Measurements from ENCODE around the gene SVOP.
"Not testable (repeated sequence)": the region's sequence is repeated elsewhere in the genome, so short reads cannot be mapped to it uniquely, and the experiment has no call there.

Gene SVOP

GRCh38 chr12:108888031-108888430 is 132.8 kb downstream of the SVOP start:
- DNase-seq (ENCODE audit: low read depth), result no peak

GRCh38 chr12:108886873-108887629 is 133.8 kb downstream of the SVOP start:
- DNase-seq (ENCODE audit: low read depth), result no peak

- peak; percentile 46 for DNase-seq (ENCODE audit: low read depth)
Observed at GRCh38 chr12:108884116-108885012, 136.5 kb downstream of the SVOP start.

GRCh38 chr12:108881953-108882352 is 138.9 kb downstream of the SVOP start:
- no peak for DNase-seq (ENCODE audit: low read depth)

GRCh38 chr12:108879615-108880254 is 141.1 kb downstream of the SVOP start, which contains the start of gene DAO:
Gene DAO, plus strand, starts transcription at chr12:108880092. Its CDS starts 4,915 bp downstream, at chr12:108885007.
- no peak for DNase-seq (ENCODE audit: low read depth)

GRCh38 chr12:108876550-108876949 is 144.3 kb downstream of the SVOP start:
- DNase-seq (ENCODE audit: low read depth), result no peak

GRCh38 chr12:108875682-108876361 is 145.0 kb downstream of the SVOP start:
- no peak for DNase-seq (ENCODE audit: low read depth)

GRCh38 chr12:108875280-108875679 is 145.6 kb downstream of the SVOP start:
- DNase-seq (ENCODE audit: low read depth), result no peak

- no peak for DNase-seq (ENCODE audit: low read depth)
Observed at GRCh38 chr12:108868781-108869180, 152.1 kb downstream of the SVOP start.

GRCh38 chr12:108866083-108866482 is 154.8 kb downstream of the SVOP start:
- DNase-seq (ENCODE audit: low read depth), result not testable (repeated sequence)

GRCh38 chr12:108865169-108865568 is 155.7 kb downstream of the SVOP start:
- DNase-seq (ENCODE audit: low read depth), result no peak

GRCh38 chr12:108862588-108862959 is 158.3 kb downstream of the SVOP start:
- no peak for DNase-seq (ENCODE audit: low read depth)

GRCh38 chr12:108861878-108862587 is 158.8 kb downstream of the SVOP start:
- no peak for DNase-seq (ENCODE audit: low read depth)

GRCh38 chr12:108860443-108860842 is 160.4 kb downstream of the SVOP start:
- DNase-seq (ENCODE audit: low read depth), result no peak

- no peak for DNase-seq (ENCODE audit: low read depth)
Observed at GRCh38 chr12:108859923-108860291, 161.0 kb downstream of the SVOP start.

- not testable (repeated sequence) for DNase-seq (ENCODE audit: low read depth)
Observed at GRCh38 chr12:108859141-108859922, 161.5 kb downstream of the SVOP start.

- no peak for DNase-seq (ENCODE audit: low read depth)
Observed at GRCh38 chr12:108858311-108859074, 162.4 kb downstream of the SVOP start.

Measured in stimulated activated CD8-positive, alpha-beta memory T cell treated with anti-CD3 and anti-CD28 coated beads, Interleukin-7, amount 100 ng/mL, for 24 hours (primary cell).